Measurements from ENCODE around the gene ADAT3. TPM values are rescaled to one million over a fixed set of nuclear protein-coding genes. Genes with fewer than 3 reads are reported as not detected.
"Not testable (repeated sequence)": the region's sequence is repeated elsewhere in the genome, so short reads cannot be mapped to it uniquely, and the experiment has no call there.

ADAT3 gene
- total and polyA plus RNA-seq, 2 donors (not counting 1 experiment from before 2014, with no cell fraction given) = 5.3 to 13.4 TPM

DNA sequence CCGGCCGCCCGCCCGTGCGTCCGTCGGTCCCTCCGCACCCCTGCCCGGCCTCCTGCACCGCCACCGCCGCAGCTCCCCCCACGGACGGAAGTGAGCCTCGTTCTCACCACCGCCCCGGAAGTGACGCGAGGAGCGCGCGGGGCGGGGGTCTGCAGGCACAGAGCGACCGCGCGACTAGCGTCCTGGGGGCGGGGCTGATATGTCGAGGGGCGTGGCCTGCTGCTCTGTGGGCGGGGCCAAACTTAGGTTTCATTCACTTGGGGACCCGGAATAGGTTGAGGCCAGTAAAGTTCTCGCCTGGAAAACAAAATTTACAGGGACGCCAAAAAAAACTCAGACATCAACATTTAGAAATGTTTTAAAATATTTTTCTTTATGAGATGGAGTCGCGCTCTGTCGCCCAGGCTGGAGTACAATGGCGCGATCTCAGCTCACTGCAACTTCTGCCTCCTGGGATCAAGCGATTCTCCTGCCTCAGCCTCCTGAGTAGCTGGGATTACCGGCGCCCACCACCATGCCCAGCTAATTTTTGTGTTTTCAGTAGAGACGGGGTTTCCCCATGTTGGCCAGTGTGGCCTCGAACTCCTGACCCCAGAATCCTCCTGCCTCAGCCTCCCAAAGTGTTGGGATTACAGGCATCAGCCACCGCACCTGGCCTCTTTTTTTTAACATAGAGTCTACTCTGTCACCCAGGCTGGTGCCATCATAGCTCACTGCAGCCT lies 19.6 kb upstream of the ADAT3 start, which contains the start of gene ABHD17A:
TSS of gene ABHD17A (minus strand) at position 99 of the 722 bp plus-strand sequence. CDS start 3,930 bp downstream, outside the sequence.
- not testable (repeated sequence) for H3K9me3 ChIP-seq (ENCODE audit: control extremely low read depth in 1 of 3, control insufficient read depth in 2 of 3, insufficient read depth in 1 of 3, low read length in 2 of 3)
- H2AFZ ChIP-seq (ENCODE audit: insufficient read depth, low read depth, low read length, poor library complexity, severe bottlenecking) = peak within 1 kb of the TSS; percentile 31
- WGBS (ENCODE audit: insufficient coverage) = 22% methylated on average over 43 of the region's 46 CpGs

DNA sequence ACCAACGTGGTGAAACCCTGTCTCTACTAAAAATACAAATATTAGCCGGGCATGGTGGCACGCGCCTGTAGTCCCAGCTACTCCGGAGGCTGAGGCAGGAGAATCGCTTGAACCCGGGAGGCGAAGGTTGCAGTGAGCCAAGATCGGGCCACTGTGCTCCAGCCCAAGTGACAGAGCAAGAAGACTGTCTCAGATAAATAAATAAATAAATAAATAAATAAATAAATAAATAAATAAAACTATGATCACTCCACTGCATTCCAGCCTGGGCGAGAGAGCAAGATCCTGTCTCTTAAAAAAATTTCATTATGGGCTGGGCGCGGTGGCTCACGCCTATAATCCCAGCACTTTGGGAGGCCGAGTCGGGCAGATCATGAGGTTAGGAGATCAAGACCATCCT lies 18.8 kb upstream of the ADAT3 start:
- peaks cover 35% of the 10 kb centered on the region for H3K4me1 Mint-ChIP-seq
- intact Hi-C loops (cut with micrococcal nuclease); H3K4me3 Mint-ChIP-seq: not testable (repeated sequence)

More for the DNA sequence above, 19.6 kb upstream of the ADAT3 start, which contains the start of gene ABHD17A:
- Histone ChIP-seq H3K79me2 (ENCODE audit: control insufficient read depth, insufficient read depth, low read length) (peaks cover 50% of the 10 kb centered on the region), H3K27ac (ENCODE audit: low read length in 2 of 2) (peak within 1 kb of the TSS; percentile 59 to 62), H4K20me1 (ENCODE audit: control insufficient read depth, insufficient read depth, low read length, poor library complexity, severe bottlenecking) (peaks cover 40% of the 10 kb centered on the region), H3K9ac (ENCODE audit: low read length) (peak within 1 kb of the TSS; percentile 74), H3K4me3 (ENCODE audit: control extremely low read depth in 1 of 5, extremely low read depth in 1 of 5, insufficient read depth in 1 of 5, low read depth in 2 of 5, low read length in 4 of 5) (peak within 1 kb of the TSS; percentile 63 to 92 (median 86)), H3K4me1 (ENCODE audit: control insufficient read depth in 2 of 2, insufficient read depth in 2 of 2, low read length in 2 of 2) (peaks cover 32 to 51% of the 10 kb centered on the region in 2 donors), H3K4me2 (replicated peaks; ENCODE audit: low read depth, low read length, poor library complexity, severe bottlenecking) (peak within 1 kb of the TSS; percentile 92)
- H3K4me1 Mint-ChIP-seq = peaks cover 35% of the 10 kb centered on the region
- H3K27me3 ChIP-seq (replicated peaks in 1 of 4; ENCODE audit: control extremely low read depth in 1 of 4, control insufficient read depth in 3 of 4, insufficient read depth in 4 of 4, low read length in 3 of 4); H3K9me3 Mint-ChIP-seq (ENCODE audit: insufficient read depth); H3K36me3 ChIP-seq (replicated peaks in 1 of 2; ENCODE audit: control extremely low read depth in 1 of 2, control insufficient read depth in 1 of 2, extremely low read depth in 1 of 2, insufficient read depth in 2 of 2, low read length in 1 of 2); H3K27me3 Mint-ChIP-seq: not testable (repeated sequence)
- ChIA-PET POLR2A (interaction anchor here (0.6 to 3.3 kb wide), 3 partner anchors 10 to 165 kb away, joined by 3 to 20 read pairs (median 6); no protein-coding TSS in a partner anchor), CTCF (interaction anchor here (0.6 to 2.3 kb wide), 4 partner anchors 9 to 181 kb away, joined by 3 to 6 read pairs (median 3); no protein-coding TSS in a partner anchor)
- peak within 1 kb of the TSS; percentile 99 for H3K4me3 Mint-ChIP-seq
- intact Hi-C loops (cut with micrococcal nuclease) = loop anchor here (1.0 kb wide), 3 partner anchors 9 to 20 kb away; partner anchors contain the start of genes ADAT3 and SCAMP4
- peak within 1 kb of the TSS; percentile 96 for H3K27ac Mint-ChIP-seq
- ATAC-seq (ENCODE audit: low read depth) (peak; percentile 98), DNase-seq (peak; percentile 95)

More for the DNA sequence above, 18.8 kb upstream of the ADAT3 start:
- H3K4me3 ChIP-seq (ENCODE audit: control extremely low read depth in 1 of 5, extremely low read depth in 1 of 5, insufficient read depth in 1 of 5, low read depth in 2 of 5, low read length in 4 of 5); H3K9me3 Mint-ChIP-seq (ENCODE audit: insufficient read depth); H3K9ac ChIP-seq (ENCODE audit: low read length); H3K27me3 ChIP-seq (replicated peaks in 1 of 4; ENCODE audit: control extremely low read depth in 1 of 4, control insufficient read depth in 3 of 4, insufficient read depth in 4 of 4, low read length in 3 of 4); H3K27ac ChIP-seq (ENCODE audit: low read length in 2 of 2); H3K27ac Mint-ChIP-seq; H3K9me3 ChIP-seq (ENCODE audit: control extremely low read depth in 1 of 3, control insufficient read depth in 2 of 3, insufficient read depth in 1 of 3, low read length in 2 of 3); ATAC-seq (ENCODE audit: low read depth); H2AFZ ChIP-seq (ENCODE audit: insufficient read depth, low read depth, low read length, poor library complexity, severe bottlenecking); H3K4me2 ChIP-seq (replicated peaks; ENCODE audit: low read depth, low read length, poor library complexity, severe bottlenecking); H3K36me3 ChIP-seq (replicated peaks in 1 of 2; ENCODE audit: control extremely low read depth in 1 of 2, control insufficient read depth in 1 of 2, extremely low read depth in 1 of 2, insufficient read depth in 2 of 2, low read length in 1 of 2); H3K27me3 Mint-ChIP-seq; DNase-seq: not testable (repeated sequence)
- CTCF ChIA-PET = interaction anchor here (0.7 to 2.3 kb wide), 2 partner anchors 10 to 22 kb away, joined by 3 to 6 read pairs; no protein-coding TSS in a partner anchor
- WGBS (ENCODE audit: insufficient coverage) = 96% methylated on average over 9 of the region's 15 CpGs
- peaks cover 32 to 51% of the 10 kb centered on the region in 2 donors for H3K4me1 ChIP-seq (ENCODE audit: control insufficient read depth in 2 of 2, insufficient read depth in 2 of 2, low read length in 2 of 2)
- POLR2A ChIA-PET = interaction anchor here (0.8 to 3.3 kb wide), 2 partner anchors 11 kb away, joined by 3 to 20 read pairs; no protein-coding TSS in a partner anchor
- peaks cover 45% of the 10 kb centered on the region for H3K79me2 ChIP-seq (ENCODE audit: control insufficient read depth, insufficient read depth, low read length)
- H4K20me1 ChIP-seq (ENCODE audit: control insufficient read depth, insufficient read depth, low read length, poor library complexity, severe bottlenecking) = peaks cover 35% of the 10 kb centered on the region
